ENCODE data around the gene POGLUT3. TPM values are rescaled to one million over a fixed set of nuclear protein-coding genes. Genes with fewer than 3 reads are reported as not detected.

POGLUT3 gene
- total RNA-seq, 4 donors from 2014 or later, result 7.5 to 18.8 (median 14.4) TPM

GRCh38 chr11:108500721-108501120, 2.5 kb upstream of the POGLUT3 start:
- 57% methylated on average over 2 of the region's 2 CpGs for WGBS
- TF ChIP-seq POLR2A (IDR thresholded peaks at IDR 0.05), result no peak
- no peak for TF ChIP-seq EP300 (IDR thresholded peaks at IDR 0.05)
- TF ChIP-seq POLR2AphosphoS5 (IDR thresholded peaks at IDR 0.05), result no peak
- TF ChIP-seq, protein P1, sequence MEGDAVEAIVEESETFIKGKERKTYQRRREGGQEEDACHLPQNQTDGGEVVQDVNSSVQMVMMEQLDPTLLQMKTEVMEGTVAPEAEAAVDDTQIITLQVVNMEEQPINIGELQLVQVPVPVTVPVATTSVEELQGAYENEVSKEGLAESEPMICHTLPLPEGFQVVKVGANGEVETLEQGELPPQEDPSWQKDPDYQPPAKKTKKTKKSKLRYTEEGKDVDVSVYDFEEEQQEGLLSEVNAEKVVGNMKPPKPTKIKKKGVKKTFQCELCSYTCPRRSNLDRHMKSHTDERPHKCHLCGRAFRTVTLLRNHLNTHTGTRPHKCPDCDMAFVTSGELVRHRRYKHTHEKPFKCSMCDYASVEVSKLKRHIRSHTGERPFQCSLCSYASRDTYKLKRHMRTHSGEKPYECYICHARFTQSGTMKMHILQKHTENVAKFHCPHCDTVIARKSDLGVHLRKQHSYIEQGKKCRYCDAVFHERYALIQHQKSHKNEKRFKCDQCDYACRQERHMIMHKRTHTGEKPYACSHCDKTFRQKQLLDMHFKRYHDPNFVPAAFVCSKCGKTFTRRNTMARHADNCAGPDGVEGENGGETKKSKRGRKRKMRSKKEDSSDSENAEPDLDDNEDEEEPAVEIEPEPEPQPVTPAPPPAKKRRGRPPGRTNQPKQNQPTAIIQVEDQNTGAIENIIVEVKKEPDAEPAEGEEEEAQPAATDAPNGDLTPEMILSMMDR (IDR thresholded peaks at IDR 0.05), result no peak
- no peak overlapping the region for H3K4me3 ChIP-seq
- H3K4me1 ChIP-seq, result peaks cover 46% of the 10 kb centered on the region
- H3K27ac ChIP-seq, result peak overlapping the region; percentile 64
- no peak for DNase-seq (ENCODE audit: low spot score in 2 of 2)
- no peaks in the 10 kb centered on the region for H3K9me3 ChIP-seq
- no peaks in the 10 kb centered on the region for H3K36me3 ChIP-seq
- no peaks in the 10 kb centered on the region for H3K27me3 ChIP-seq

GRCh38 chr11:108500169-108500568, 2.0 kb upstream of the POGLUT3 start:
- Histone ChIP-seq H3K9me3 (no peaks in the 10 kb centered on the region), H3K4me3 (no peak overlapping the region), H3K27me3 (no peaks in the 10 kb centered on the region), H3K4me1 (peaks cover 49% of the 10 kb centered on the region), H3K27ac (peak overlapping the region; percentile 53), H3K36me3 (no peaks in the 10 kb centered on the region)
- no peak for DNase-seq (ENCODE audit: low spot score in 2 of 2)
- TF ChIP-seq, protein P1 (IDR thresholded peaks at IDR 0.05), result no peak
- no peak for TF ChIP-seq POLR2AphosphoS5 (IDR thresholded peaks at IDR 0.05)
- no peak for TF ChIP-seq EP300 (IDR thresholded peaks at IDR 0.05)
- no peak for TF ChIP-seq POLR2A (IDR thresholded peaks at IDR 0.05)
- WGBS, result 58% methylated on average over 4 of the region's 4 CpGs

DNA sequence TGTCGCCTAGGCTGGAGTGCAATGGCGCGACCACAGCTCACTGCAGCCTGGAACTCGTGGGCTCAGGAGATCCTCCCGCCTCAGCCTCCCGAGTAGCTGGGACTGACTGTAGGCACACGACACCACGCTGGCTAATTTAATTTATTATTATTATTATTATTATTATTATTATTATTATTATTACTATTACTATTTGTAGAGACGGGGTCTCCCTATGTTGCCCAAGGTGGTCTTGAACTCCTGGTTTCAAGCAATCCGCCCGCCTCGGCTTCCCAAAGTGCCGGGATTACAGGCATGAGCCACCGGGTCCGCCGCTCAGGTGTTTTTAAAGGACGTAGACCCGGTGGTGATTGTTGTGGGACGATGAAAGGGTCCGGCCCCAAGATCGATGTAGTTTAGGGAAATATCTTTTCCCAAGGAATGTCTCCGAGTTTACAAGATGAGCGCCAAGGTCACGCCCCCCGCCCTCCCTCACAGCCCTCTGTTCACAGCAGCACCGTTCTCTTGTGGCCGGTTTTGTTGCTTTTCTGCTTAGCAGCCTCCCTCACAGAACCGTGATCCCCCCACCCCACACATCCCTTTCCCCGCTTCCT, 728 bp upstream of the POGLUT3 start:
- no peaks in the 10 kb centered on the region for H3K36me3 ChIP-seq
- H3K27me3 ChIP-seq, result no peaks in the 10 kb centered on the region
- H3K4me3 ChIP-seq, result peak overlapping the region; percentile 66
- H3K4me1 ChIP-seq, result peaks cover 52% of the 10 kb centered on the region
- H3K27ac ChIP-seq, result peak overlapping the region; percentile 95
- H3K9me3 ChIP-seq, result no peaks in the 10 kb centered on the region
- WGBS, result 77% methylated on average over 29 of the region's 29 CpGs
- peak; percentile 65 to 77 for DNase-seq (ENCODE audit: low spot score in 2 of 2)
- no peak for TF ChIP-seq POLR2AphosphoS5 (IDR thresholded peaks at IDR 0.05)
- no peak for TF ChIP-seq POLR2A (IDR thresholded peaks at IDR 0.05)
- TF ChIP-seq EP300 (IDR thresholded peaks at IDR 0.05), result no peak
- TF ChIP-seq, protein P1 (IDR thresholded peaks at IDR 0.05), result no peak

DNA sequence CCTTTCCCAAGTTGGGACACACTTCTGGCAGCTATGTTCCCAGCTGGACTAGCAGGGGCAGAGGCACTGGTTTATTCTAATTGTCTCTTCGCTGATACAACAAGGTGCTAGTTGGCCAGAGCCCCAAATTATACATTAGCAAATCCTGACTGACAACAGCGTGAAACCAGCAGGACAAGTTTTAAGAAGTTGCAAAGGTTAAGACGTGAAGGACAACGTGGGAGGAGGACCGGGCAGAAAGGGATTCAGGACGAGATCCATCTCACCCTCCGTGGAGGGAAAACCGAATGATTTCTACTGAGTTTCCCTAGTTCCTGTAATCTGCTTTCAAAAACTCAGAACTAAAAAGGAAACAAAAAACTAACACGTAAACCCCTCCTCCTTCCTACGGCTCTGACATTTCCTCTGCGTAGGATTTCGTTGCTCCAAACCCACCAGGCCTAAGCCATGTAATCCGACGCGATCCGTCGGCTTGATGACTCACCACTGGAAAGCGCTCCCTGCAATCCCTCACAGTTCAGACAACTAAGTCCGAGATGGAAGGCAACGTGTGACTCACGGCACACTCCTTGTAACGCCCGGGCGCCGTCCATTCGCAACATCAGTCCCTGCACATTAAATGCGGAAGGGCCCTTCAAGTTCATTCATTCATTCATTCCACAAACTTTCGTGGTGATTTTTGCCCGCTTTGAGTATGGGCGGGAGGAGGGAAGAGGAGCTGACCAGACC, 703 bp downstream of the POGLUT3 start:
- Histone ChIP-seq H3K27me3 (no peaks in the 10 kb centered on the region), H3K27ac (peak overlapping the region; percentile 95), H3K4me1 (peaks cover 52% of the 10 kb centered on the region), H3K4me3 (peak overlapping the region; percentile 66), H3K36me3 (no peaks in the 10 kb centered on the region), H3K9me3 (no peaks in the 10 kb centered on the region)
- peak in 2 of 3 donors; percentile 84 to 89 for TF ChIP-seq POLR2AphosphoS5 (IDR thresholded peaks at IDR 0.05)
- peak; percentile 23 for TF ChIP-seq EP300 (IDR thresholded peaks at IDR 0.05)
- TF ChIP-seq, protein P1 (IDR thresholded peaks at IDR 0.05), result no peak
- TF ChIP-seq POLR2A (IDR thresholded peaks at IDR 0.05), result peak in 1 of 2 donors; percentile 53
- whole genome bisulfite sequencing, result under 1% methylated on average over 30 of the region's 30 CpGs
- DNase-seq (ENCODE audit: low spot score in 2 of 2), result peak; percentile 92 to 93

DNA sequence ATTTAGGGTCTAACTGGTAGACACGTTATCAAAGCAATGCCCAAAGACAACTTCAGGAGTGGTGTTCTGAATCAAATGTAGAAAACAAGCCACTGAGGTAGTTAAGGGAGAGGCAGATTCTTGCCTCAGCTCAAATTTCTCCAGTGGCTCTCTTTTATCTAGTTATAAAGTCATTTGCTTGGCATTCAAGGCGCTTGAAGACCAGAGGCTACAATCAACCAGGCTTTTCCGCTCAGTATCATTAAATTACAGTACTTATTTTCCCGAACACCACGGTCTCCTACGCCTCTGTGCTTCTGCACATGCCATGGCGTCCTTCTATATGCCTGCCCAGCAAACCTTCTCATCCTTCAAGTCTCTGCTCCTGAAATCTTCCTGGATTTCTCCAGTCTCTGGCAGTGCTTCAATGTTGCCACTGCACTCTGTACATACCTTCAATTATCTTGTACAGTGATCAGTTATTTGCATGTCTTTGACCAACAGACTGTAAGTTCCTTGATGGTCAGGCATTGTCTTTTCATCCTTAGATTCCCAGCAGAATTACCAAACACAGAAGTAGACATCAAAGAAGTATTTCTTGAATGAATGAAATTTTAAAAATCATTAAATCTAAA, 1.4 kb downstream of the POGLUT3 start:
- H3K27ac ChIP-seq, result peak overlapping the region; percentile 95
- H3K4me3 ChIP-seq, result peak overlapping the region; percentile 66
- no peaks in the 10 kb centered on the region for H3K27me3 ChIP-seq
- H3K36me3 ChIP-seq, result no peaks in the 10 kb centered on the region
- no peak for DNase-seq (ENCODE audit: low spot score in 2 of 2)
- H3K4me1 ChIP-seq, result peaks cover 52% of the 10 kb centered on the region
- 61% methylated on average over 7 of the region's 7 CpGs for WGBS
- TF ChIP-seq EP300 (IDR thresholded peaks at IDR 0.05), result no peak
- TF ChIP-seq, protein P1 (IDR thresholded peaks at IDR 0.05), result no peak
- no peak for TF ChIP-seq POLR2AphosphoS5 (IDR thresholded peaks at IDR 0.05)
- TF ChIP-seq POLR2A (IDR thresholded peaks at IDR 0.05), result no peak
- no peaks in the 10 kb centered on the region for H3K9me3 ChIP-seq
